ENCODE measurements around the gene C6orf132. TPM values are rescaled to one million over a fixed set of nuclear protein-coding genes. Genes with fewer than 3 reads are reported as not detected.
A peak's percentile ranks its signal among the peaks of the same experiment; 100 is the strongest.

The C6orf132 gene
- total and polyA plus RNA-seq, 2 of the 4 experiments (the other 2 are of a cell fraction) = 0.72 to 1.7 TPM

GRCh38 chr6:42103753-42104094 is 38.7 kb downstream of the C6orf132 start:
- no peak overlapping the region for H2BK15ac ChIP-seq (ENCODE audit: low read depth, low read length)
- BruUV-seq (replicated peaks) = no TSS peak
- no peak overlapping the region for H3K56ac ChIP-seq (ENCODE audit: extremely low read depth, insufficient read depth, low read length)
- WGBS, 2 experiments (ENCODE audit: extremely low coverage in 2 of 2, insufficient read length in 1 of 2) = 93% methylated on average over 9 of the region's 12 CpGs; no CpG with 5 or more reads in 1 of the 2 experiments
- TF ChIP-seq RAD21 (IDR thresholded peaks at IDR 0.05; ENCODE audit: low read length) = no peak
- no peak for TF ChIP-seq RCOR1 (IDR thresholded peaks at IDR 0.05; ENCODE audit: insufficient replicate concordance, low read length)
- TF ChIP-seq, protein P1, sequence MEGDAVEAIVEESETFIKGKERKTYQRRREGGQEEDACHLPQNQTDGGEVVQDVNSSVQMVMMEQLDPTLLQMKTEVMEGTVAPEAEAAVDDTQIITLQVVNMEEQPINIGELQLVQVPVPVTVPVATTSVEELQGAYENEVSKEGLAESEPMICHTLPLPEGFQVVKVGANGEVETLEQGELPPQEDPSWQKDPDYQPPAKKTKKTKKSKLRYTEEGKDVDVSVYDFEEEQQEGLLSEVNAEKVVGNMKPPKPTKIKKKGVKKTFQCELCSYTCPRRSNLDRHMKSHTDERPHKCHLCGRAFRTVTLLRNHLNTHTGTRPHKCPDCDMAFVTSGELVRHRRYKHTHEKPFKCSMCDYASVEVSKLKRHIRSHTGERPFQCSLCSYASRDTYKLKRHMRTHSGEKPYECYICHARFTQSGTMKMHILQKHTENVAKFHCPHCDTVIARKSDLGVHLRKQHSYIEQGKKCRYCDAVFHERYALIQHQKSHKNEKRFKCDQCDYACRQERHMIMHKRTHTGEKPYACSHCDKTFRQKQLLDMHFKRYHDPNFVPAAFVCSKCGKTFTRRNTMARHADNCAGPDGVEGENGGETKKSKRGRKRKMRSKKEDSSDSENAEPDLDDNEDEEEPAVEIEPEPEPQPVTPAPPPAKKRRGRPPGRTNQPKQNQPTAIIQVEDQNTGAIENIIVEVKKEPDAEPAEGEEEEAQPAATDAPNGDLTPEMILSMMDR (conservative IDR thresholded peaks at IDR 0.05; ENCODE audit: low read depth, low read length) = no peak
- TF ChIP-seq BHLHE40 (IDR thresholded peaks at IDR 0.05; ENCODE audit: low read depth, low read length) = no peak
- TF ChIP-seq CHD1 (IDR thresholded peaks at IDR 0.05; ENCODE audit: low read depth, low read length) = no peak
- TF ChIP-seq MAFK (IDR thresholded peaks at IDR 0.05; ENCODE audit: low read depth, low read length) = no peak
- TF ChIP-seq, protein P2, sequence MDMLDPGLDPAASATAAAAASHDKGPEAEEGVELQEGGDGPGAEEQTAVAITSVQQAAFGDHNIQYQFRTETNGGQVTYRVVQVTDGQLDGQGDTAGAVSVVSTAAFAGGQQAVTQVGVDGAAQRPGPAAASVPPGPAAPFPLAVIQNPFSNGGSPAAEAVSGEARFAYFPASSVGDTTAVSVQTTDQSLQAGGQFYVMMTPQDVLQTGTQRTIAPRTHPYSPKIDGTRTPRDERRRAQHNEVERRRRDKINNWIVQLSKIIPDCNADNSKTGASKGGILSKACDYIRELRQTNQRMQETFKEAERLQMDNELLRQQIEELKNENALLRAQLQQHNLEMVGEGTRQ (IDR thresholded peaks at IDR 0.05; ENCODE audit: low read depth, low read length) = no peak
- TF ChIP-seq NFE2L2 (IDR thresholded peaks at IDR 0.05; ENCODE audit: low read depth, low read length) = no peak
- no peak overlapping the region for H3K27ac ChIP-seq (ENCODE audit: insufficient read depth, low read length)
- H4K8ac ChIP-seq (ENCODE audit: low read depth in 2 of 2, low read length in 2 of 2) = no peak overlapping the region
- no peak overlapping the region for H3K18ac ChIP-seq (ENCODE audit: low read depth, low read length)
- intact Hi-C loops (cut with micrococcal nuclease) (no loop called here), in situ Hi-C loops (cut with MboI; ENCODE audit: low sequenced_read_pairs) (no loop called here), dilution Hi-C loops (cut with HindIII; ENCODE audit: low sequenced_read_pairs, unreplicated experiment) (no loop called here)
- no peak overlapping the region for H4K91ac ChIP-seq (ENCODE audit: insufficient read depth, low read depth, low read length)
- no peaks in the 10 kb centered on the region for H3K9me3 ChIP-seq (ENCODE audit: control insufficient read depth, insufficient read depth, low read length)
- H4K20me1 ChIP-seq (ENCODE audit: insufficient read depth, low read length) = no peaks in the 10 kb centered on the region
- H3K4ac ChIP-seq (ENCODE audit: low read depth, low read length) = peak overlapping the region; percentile 34; the same call in 1 of the 2 replicates
- peaks cover 18% of the 10 kb centered on the region for H3K4me1 ChIP-seq (ENCODE audit: control insufficient read depth, insufficient read depth, low read length)
- ATAC-seq (ENCODE audit: low read depth) (no peak), DNase-seq (no peak)
- H2AK5ac ChIP-seq (ENCODE audit: low read depth, low read length) = peak overlapping the region; percentile 15; the same call in 1 of the 2 replicates
- no peak overlapping the region for H3K23ac ChIP-seq (ENCODE audit: low read depth, low read length)
- H4K5ac ChIP-seq (ENCODE audit: low read depth, low read length) = no peak overlapping the region
- ChIA-PET CTCF (no interaction called here), POLR2A (ENCODE audit: unreplicated experiment) (no interaction called here)
- H3K14ac ChIP-seq (replicated peaks; ENCODE audit: low read depth, low read length) = no peak overlapping the region
- no peaks in the 10 kb centered on the region; the same call in 1 of the 2 replicates for H3K36me3 ChIP-seq (ENCODE audit: control insufficient read depth, insufficient read depth, low read length)
- H2BK120ac ChIP-seq (ENCODE audit: low read depth, low read length) = no peak overlapping the region
- H2AK9ac ChIP-seq (replicated peaks; ENCODE audit: low read depth, low read length, poor library complexity) = no peak overlapping the region
- H2BK5ac ChIP-seq (ENCODE audit: low read depth, low read length, poor library complexity, severe bottlenecking) = no peak overlapping the region
- H3K4me2 ChIP-seq (ENCODE audit: low read depth, low read length) = no peak overlapping the region
- peaks cover 23% of the 10 kb centered on the region for H3K9me1 ChIP-seq (ENCODE audit: insufficient read depth, low read length)
- H3K4me3 ChIP-seq (ENCODE audit: insufficient read depth, low read depth, low read length) = no peak overlapping the region
- H2BK20ac ChIP-seq (ENCODE audit: low read depth, low read length) = no peak overlapping the region
- H3K9ac ChIP-seq (ENCODE audit: low read depth, low read length) = no peak overlapping the region
- H2AFZ ChIP-seq (replicated peaks; ENCODE audit: low read length, poor library complexity) = peak overlapping the region; percentile 56
- H3K79me1 ChIP-seq (ENCODE audit: low read depth in 1 of 2, low read length in 2 of 2) = 0 out of 4 replicates have a peak, but pooled peaks cover 0 to 4% of the 10 kb centered on the region in 2 experiments
- H3K27me3 ChIP-seq (ENCODE audit: control insufficient read depth, insufficient read depth, low read length) = no peaks in the 10 kb centered on the region

Data from IMR-90 (cell line).